Endothelial cell of umbilical vein (primary cell): ENCODE results near the gene ADAM22. TPM values are rescaled to one million over a fixed set of nuclear protein-coding genes. Genes with fewer than 3 reads are reported as not detected.

Experiments used
- BruUV-seq: library from RNA; stranded (reverse); fragments of 400-500 nt; replicated peaks from 2 replicates; lab custom pipeline; 2021; lab: Mats Ljungman, UMichigan
- CTCF ChIA-PET: fragments of 300-600, 350-600 bp; sonication (Branson Sonifier 250); formaldehyde crosslinking; loops from one replicate; lab custom pipeline; 2021; ENCODE audit warnings: antibody characterized with exemption, inconsistent platforms; lab: Charles Lee
- POLR2A ChIA-PET: fragments of 300-600, 350-600 bp; sonication (Branson Sonifier 250); formaldehyde crosslinking; loops from one replicate; lab custom pipeline; 2021; ENCODE audit warnings: antibody characterized with exemption, inconsistent platforms; lab: Charles Lee
- DNase-seq: peaks from one replicate; pipeline ENCODE4 v3.0.0-alpha.2; 2011; ENCODE audit warnings: low read depth, low spot score
- FAIRE-seq: peaks from 2 replicates; lab custom pipeline; 2011; peaks lifted over from hg19 to GRCh38; lab: Jason Lieb, UNC
- H2AFZ ChIP-seq: 2 replicates; pipeline ENCODE4 v1.6.0; 2012; ENCODE audit warnings: low read depth, low read length, control low read depth, inconsistent platforms
- H3K27ac ChIP-seq: 2 replicates; pipeline ENCODE4 v1.5.1; 2011; ENCODE audit warnings: low read depth, mild to moderate bottlenecking, control low read depth, low read length, moderate library complexity; ENCODE audit not compliant: insufficient read depth
- H3K27me3 ChIP-seq, 2 experiments: 2 replicates each; pipeline versions ENCODE4 v1.6.0 to v1.6.1; 2011; ENCODE audit warnings: low read length in 2 of 2, mixed read lengths in 1 of 2; ENCODE audit not compliant: control insufficient read depth in 2 of 2, insufficient read depth in 2 of 2
- H3K36me3 ChIP-seq, 2 experiments: 2 replicates in 1 of 2; 3 replicates in 1 of 2; pipeline ENCODE4 v1.5.1; 2011; ENCODE audit warnings: low read length in 2 of 2, mild to moderate bottlenecking in 1 of 2, moderate library complexity in 1 of 2; ENCODE audit not compliant: control insufficient read depth in 2 of 2, insufficient read depth in 2 of 2; ENCODE audit errors: extremely low read depth in 1 of 2
- H3K4me1 ChIP-seq: 3 replicates; pipeline ENCODE4 v1.5.1; 2011; ENCODE audit warnings: mild to moderate bottlenecking, low read length; ENCODE audit not compliant: control insufficient read depth, insufficient read depth; ENCODE audit errors: extremely low read depth
- H3K4me2 ChIP-seq: 2 replicates; pipeline ENCODE4 v1.6.1; 2011; ENCODE audit warnings: low read length, control low read depth, mixed read lengths; ENCODE audit not compliant: insufficient read depth
- H3K4me3 ChIP-seq, 3 experiments: fragments of 200-600 bp in 1 of 3; sonication (generic), shearing (Covaris generic) in 1 of 3; replicated peaks in 1 of 3; 2 replicates each; pipeline ENCODE4 v1.5.1; 2011 to 2016; ENCODE audit warnings: control low read depth in 3 of 3, low read length in 3 of 3, mild to moderate bottlenecking in 2 of 3, inconsistent platforms in 1 of 3, low read depth in 1 of 3, moderate library complexity in 1 of 3; ENCODE audit not compliant: insufficient read depth in 1 of 3
- H3K79me2 ChIP-seq: 2 replicates; pipeline ENCODE4 v1.6.0; 2012; ENCODE audit warnings: low read length, inconsistent platforms; ENCODE audit not compliant: control insufficient read depth, insufficient read depth
- H3K9ac ChIP-seq: replicated peaks from 2 replicates; pipeline ENCODE3; 2011; ENCODE audit warnings: low read length, control low read depth; ENCODE audit not compliant: insufficient read depth; ENCODE audit errors: extremely low read depth
- H3K9me1 ChIP-seq: replicated peaks from 3 replicates; pipeline ENCODE4 v1.6.0; 2011; ENCODE audit warnings: mild to moderate bottlenecking, low read length; ENCODE audit not compliant: control insufficient read depth, insufficient read depth; ENCODE audit errors: extremely low read depth
- H3K9me3 ChIP-seq: replicated peaks from 2 replicates; pipeline ENCODE4 v1.5.1; 2012; ENCODE audit warnings: low read length, inconsistent platforms; ENCODE audit not compliant: control insufficient read depth, insufficient read depth
- H4K20me1 ChIP-seq: replicated peaks from 2 replicates; pipeline ENCODE3; 2011; ENCODE audit warnings: mild to moderate bottlenecking, low read length; ENCODE audit not compliant: control insufficient read depth, insufficient read depth; ENCODE audit errors: extremely low read depth
- CTCF ChIP-seq, 2 donors: IDR thresholded peaks; 1 replicate in 1 of 2; 2 replicates in 1 of 2; pipeline ENCODE4 v1.5.1; 2011; ENCODE audit warnings: low read length in 2 of 2, mild to moderate bottlenecking in 2 of 2, moderate library complexity in 2 of 2, control low read depth in 1 of 2, inconsistent platforms in 1 of 2, low read depth in 1 of 2; ENCODE audit not compliant: insufficient read depth in 1 of 2; ENCODE audit errors: extremely low read depth in 1 of 2
- EZH2 ChIP-seq: IDR thresholded peaks from 2 replicates; pipeline ENCODE4 v1.6.1; 2012; ENCODE audit warnings: borderline replicate concordance, low read depth, mild to moderate bottlenecking, moderate library complexity, low read length, inconsistent platforms; ENCODE audit not compliant: severe bottlenecking
- FOS ChIP-seq: IDR thresholded peaks from 2 replicates; pipeline ENCODE4 v1.6.1; 2011; ENCODE audit warnings: mild to moderate bottlenecking, low read length, moderate library complexity, borderline replicate concordance; ENCODE audit not compliant: insufficient read depth
- GATA2 ChIP-seq: IDR thresholded peaks from 2 replicates; pipeline ENCODE4 v1.7.0; 2011; ENCODE audit warnings: low read depth, mild to moderate bottlenecking, moderate library complexity, mixed read lengths, low read length; ENCODE audit not compliant: insufficient read length, insufficient read depth
- JUN ChIP-seq: IDR thresholded peaks from 2 replicates; pipeline ENCODE4 v1.6.1; 2011; ENCODE audit warnings: borderline replicate concordance, low read depth; ENCODE audit not compliant: insufficient read length, insufficient read depth
- MYC ChIP-seq: IDR thresholded peaks from one replicate; pipeline ENCODE4 v1.6.1; 2011; ENCODE audit warnings: mild to moderate bottlenecking, low read depth, low read length
- POLR2A ChIP-seq: IDR thresholded peaks from 2 replicates; pipeline ENCODE4 v1.6.1; 2012; ENCODE audit warnings: low read depth, mild to moderate bottlenecking, control low read depth, low read length
- POLR2AphosphoS5 ChIP-seq: IDR thresholded peaks from 2 replicates; pipeline ENCODE4 v1.6.1; 2012; ENCODE audit warnings: low read depth, mild to moderate bottlenecking, control low read depth, low read length, moderate library complexity; ENCODE audit not compliant: insufficient read depth
- dilution Hi-C: fragments of 300-500 bp; cut with MboI; formaldehyde crosslinking; loops from one replicate; pipeline ENCODE4 v1.15.0; 2019; ENCODE audit warnings: low sequenced_read_pairs; ENCODE audit not compliant: extremely low pct_ligation_motif_present
- intact Hi-C: fragments of 100-400 bp; cut with micrococcal nuclease; formaldehyde crosslinking; loops from one replicate; pipeline ENCODE4 v1.10.0; 2022
- polyA plus RNA-seq, 4 experiments: library from polyadenylated mRNA; depleted of rRNA in 3 of 4; stranded (reverse) in 3 of 4; unstranded in 1 of 4; fragments of >200 nt; gene quantifications; 2 replicates each; pipeline versions ENCODE4 v1.2.1 to v1.2.3, GENCODE V29; 2011 to 2012; ENCODE audit warnings: missing spikeins in 1 of 4
- total RNA-seq: library from RNA; stranded (reverse); gene quantifications from 2 replicates; pipeline ENCODE4 v1.2.3, GENCODE V29; 2021
- TF ChIP-seq, protein P1 (sequence below): IDR thresholded peaks from 2 replicates; pipeline ENCODE4 v1.6.1; 2011; ENCODE audit not compliant: insufficient read depth, insufficient read length

Gene ADAM22
- total and polyA plus RNA-seq, 2 donors (not counting 3 experiments of a cell fraction or from before 2014, with no cell fraction given): 0.33 to 0.53 TPM

DNA sequence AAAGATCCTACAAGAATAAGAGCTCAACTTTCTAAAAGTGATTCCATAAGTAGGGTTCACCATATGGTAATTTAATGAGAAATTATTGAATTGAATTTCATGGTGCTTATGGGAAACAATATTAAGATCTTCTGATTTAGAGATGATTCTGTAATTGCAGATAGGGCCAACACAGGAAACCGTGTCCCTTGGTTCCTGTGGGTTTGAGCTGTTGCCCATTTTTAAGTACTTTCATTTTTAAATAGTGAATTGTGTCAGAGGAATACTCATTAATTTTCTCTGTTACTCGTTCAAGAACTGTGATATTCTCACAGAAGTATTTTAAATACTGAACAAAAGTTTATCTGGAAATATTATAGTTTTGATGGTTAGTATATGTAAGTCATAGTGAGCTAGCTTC is 156.6 kb downstream of the ADAM22 start:
- H3K4me2 ChIP-seq: no peak overlapping the region
- H4K20me1 ChIP-seq: no peaks in the 10 kb centered on the region
- no peak overlapping the region for H3K9ac ChIP-seq
- dilution Hi-C loops (no loop called here), intact Hi-C loops (no loop called here)
- no peak overlapping the region for H3K4me3 ChIP-seq
- CTCF ChIA-PET: interaction anchor here (0.7 kb wide), 1 partner anchor 27 kb away, joined by 3 read pairs; no protein-coding TSS in a partner anchor
- no peaks in the 10 kb centered on the region for H3K4me1 ChIP-seq
- no peaks in the 10 kb centered on the region for H3K27me3 ChIP-seq
- FAIRE-seq (no peak), DNase-seq (no peak)
- H3K79me2 ChIP-seq: no peaks in the 10 kb centered on the region
- no peak overlapping the region for H2AFZ ChIP-seq
- no peaks in the 10 kb centered on the region for H3K9me1 ChIP-seq
- H3K36me3 ChIP-seq: no peaks in the 10 kb centered on the region
- no peaks in the 10 kb centered on the region for H3K9me3 ChIP-seq
- POLR2A ChIA-PET: no interaction called here
- no peak for TF ChIP-seq GATA2
- no peak for TF ChIP-seq CTCF (IDR thresholded peaks at IDR 0.05; ENCODE audit: extremely low read depth in 1 of 2, insufficient read depth in 1 of 2, low read depth in 1 of 2, low read length in 2 of 2)
- TF ChIP-seq MYC: no peak
- no peak for TF ChIP-seq JUN
- TF ChIP-seq EZH2: no peak
- TF ChIP-seq, protein P1, sequence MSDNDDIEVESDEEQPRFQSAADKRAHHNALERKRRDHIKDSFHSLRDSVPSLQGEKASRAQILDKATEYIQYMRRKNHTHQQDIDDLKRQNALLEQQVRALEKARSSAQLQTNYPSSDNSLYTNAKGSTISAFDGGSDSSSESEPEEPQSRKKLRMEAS: no peak
- no peak for TF ChIP-seq POLR2A
- TF ChIP-seq POLR2AphosphoS5: no peak
- TF ChIP-seq FOS: no peak
- H3K27ac ChIP-seq: no peak overlapping the region
- BruUV-seq: no TSS peak
